GM10266 (cell line): ENCODE data around the gene NID1.

Experiments
- DNase-seq: peaks from one replicate; pipeline ENCODE4 v3.0.0; 2012; ENCODE audit errors: extremely low spot score
- TF ChIP-seq, protein P1 (sequence below): IDR thresholded peaks from 2 replicates; pipeline ENCODE4 v1.5.1; 2012; ENCODE audit warnings: mild to moderate bottlenecking, low read depth; ENCODE audit not compliant: control insufficient read depth, insufficient read depth; ENCODE audit errors: missing control alignments

Gene NID1, protein sequence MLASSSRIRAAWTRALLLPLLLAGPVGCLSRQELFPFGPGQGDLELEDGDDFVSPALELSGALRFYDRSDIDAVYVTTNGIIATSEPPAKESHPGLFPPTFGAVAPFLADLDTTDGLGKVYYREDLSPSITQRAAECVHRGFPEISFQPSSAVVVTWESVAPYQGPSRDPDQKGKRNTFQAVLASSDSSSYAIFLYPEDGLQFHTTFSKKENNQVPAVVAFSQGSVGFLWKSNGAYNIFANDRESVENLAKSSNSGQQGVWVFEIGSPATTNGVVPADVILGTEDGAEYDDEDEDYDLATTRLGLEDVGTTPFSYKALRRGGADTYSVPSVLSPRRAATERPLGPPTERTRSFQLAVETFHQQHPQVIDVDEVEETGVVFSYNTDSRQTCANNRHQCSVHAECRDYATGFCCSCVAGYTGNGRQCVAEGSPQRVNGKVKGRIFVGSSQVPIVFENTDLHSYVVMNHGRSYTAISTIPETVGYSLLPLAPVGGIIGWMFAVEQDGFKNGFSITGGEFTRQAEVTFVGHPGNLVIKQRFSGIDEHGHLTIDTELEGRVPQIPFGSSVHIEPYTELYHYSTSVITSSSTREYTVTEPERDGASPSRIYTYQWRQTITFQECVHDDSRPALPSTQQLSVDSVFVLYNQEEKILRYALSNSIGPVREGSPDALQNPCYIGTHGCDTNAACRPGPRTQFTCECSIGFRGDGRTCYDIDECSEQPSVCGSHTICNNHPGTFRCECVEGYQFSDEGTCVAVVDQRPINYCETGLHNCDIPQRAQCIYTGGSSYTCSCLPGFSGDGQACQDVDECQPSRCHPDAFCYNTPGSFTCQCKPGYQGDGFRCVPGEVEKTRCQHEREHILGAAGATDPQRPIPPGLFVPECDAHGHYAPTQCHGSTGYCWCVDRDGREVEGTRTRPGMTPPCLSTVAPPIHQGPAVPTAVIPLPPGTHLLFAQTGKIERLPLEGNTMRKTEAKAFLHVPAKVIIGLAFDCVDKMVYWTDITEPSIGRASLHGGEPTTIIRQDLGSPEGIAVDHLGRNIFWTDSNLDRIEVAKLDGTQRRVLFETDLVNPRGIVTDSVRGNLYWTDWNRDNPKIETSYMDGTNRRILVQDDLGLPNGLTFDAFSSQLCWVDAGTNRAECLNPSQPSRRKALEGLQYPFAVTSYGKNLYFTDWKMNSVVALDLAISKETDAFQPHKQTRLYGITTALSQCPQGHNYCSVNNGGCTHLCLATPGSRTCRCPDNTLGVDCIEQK

GRCh38 chr1:236064674-236065508 is at the start of gene NID1:
TSS of gene NID1 (minus strand) at chr1:236065090. CDS start at chr1:236065079, 11 bp downstream.
- TF ChIP-seq, protein P1, sequence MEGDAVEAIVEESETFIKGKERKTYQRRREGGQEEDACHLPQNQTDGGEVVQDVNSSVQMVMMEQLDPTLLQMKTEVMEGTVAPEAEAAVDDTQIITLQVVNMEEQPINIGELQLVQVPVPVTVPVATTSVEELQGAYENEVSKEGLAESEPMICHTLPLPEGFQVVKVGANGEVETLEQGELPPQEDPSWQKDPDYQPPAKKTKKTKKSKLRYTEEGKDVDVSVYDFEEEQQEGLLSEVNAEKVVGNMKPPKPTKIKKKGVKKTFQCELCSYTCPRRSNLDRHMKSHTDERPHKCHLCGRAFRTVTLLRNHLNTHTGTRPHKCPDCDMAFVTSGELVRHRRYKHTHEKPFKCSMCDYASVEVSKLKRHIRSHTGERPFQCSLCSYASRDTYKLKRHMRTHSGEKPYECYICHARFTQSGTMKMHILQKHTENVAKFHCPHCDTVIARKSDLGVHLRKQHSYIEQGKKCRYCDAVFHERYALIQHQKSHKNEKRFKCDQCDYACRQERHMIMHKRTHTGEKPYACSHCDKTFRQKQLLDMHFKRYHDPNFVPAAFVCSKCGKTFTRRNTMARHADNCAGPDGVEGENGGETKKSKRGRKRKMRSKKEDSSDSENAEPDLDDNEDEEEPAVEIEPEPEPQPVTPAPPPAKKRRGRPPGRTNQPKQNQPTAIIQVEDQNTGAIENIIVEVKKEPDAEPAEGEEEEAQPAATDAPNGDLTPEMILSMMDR: no peak
- peak; percentile 74 for DNase-seq

DNA sequence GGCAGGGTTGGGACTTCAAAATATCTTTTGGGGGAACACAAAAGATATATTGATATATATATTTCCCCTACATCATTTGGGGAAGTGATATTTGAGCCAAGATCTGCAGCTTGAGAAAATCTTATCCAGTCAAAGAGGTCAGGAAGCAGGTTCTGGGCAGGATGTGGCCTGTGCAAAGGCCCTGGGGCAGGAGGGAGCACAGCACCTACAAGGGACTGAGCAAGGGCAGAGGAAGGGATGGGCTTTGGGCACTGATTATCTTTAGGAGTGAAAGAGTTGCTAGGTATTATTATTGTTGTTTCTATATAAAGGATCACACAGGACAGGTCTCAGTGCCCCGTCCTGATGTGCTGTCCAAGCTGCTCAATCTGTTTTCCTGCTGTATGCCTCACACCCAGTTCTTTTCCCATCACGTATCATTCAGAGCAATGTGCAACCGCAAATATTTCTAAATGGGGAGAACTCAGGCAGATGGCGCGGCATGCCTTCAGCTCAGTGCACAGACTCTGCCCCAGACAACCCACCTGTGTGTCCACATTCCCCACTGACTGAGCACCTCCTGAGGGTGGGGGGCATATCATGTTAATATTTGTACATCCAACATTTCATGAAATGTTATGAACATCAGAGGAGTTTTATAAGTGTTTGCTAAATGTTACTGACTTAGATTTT is 49.3 kb upstream of the NID1 start:
- no peak for DNase-seq
- TF ChIP-seq, protein P1: no peak

DNA sequence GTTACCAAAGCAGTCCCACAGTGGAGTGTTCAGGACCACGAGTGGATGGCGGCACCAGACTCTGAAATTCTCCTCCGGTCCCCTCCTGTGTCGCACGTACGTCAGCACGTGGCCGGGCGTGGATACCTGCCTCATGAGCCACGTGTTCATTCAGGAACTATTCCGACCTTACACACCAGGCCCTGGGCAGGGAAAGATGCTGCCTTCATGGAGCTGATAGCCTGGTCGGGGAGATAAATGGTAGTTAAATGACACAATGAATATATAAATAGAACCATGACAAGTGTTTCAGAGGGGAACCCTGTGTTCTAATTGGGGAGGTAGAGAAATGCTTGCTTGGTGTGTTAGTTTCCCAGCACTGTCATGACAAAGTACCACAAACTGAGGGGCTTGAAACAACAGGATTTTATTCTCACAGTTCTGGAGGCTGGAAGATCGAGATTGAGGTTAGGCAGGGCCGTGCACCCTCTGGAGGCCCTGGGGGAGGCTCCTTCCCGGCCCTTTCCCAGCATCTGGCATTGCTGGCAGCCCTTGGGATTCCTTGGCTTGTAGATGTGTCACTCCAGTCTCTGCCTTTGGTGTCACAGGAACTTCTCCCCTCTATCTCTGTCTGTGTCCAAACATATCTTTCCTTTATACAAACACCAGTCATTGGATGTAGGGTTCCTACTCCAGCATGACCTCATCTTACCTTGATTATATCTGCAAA is 48.6 kb upstream of the NID1 start:
- DNase-seq: no peak
- TF ChIP-seq, protein P1: no peak

- TF ChIP-seq, protein P1: no peak
- DNase-seq: no peak
These were observed 47.4 kb upstream of the NID1 start for GRCh38 chr1:236112332-236112627.

- no peak for DNase-seq
- TF ChIP-seq, protein P1: no peak
These were observed 46.8 kb upstream of the NID1 start for GRCh38 chr1:236111527-236112331.
